ENCODE results near the gene SNX20.

DNA sequence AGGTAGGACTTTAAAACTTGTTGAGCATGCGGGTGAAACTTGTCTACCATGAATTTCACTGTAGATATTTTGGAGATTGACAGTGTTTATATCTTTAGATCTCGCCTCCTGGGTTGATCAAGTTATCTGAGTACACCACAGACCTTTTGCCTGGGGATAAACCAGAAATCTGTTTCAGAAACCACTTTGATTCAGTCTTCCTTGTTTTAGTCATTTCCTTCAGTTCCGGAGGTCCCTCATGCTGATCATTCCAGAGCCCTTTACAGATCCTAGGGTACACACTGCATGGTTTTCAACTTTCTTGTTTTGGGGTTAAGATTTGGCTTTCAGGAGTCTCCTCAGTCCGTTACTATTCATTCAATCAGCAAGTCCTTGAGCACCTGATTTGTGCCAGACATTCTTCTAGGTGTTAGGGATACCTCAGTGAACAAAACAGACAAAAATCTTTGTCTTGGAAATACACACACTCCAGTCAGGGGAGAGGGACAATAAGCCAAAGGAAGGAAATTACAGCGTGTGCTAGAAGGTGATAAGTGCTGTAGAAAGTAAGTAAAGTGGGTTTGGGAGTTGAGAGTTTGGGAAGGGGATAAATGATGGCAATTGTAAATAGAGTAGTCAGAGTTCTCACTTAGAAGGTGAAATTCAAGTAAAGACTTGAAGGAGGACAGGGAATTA is 24.5 kb upstream of the SNX20 start:
- no peak for TF ChIP-seq POLR2A (IDR thresholded peaks at IDR 0.05)
- TF ChIP-seq, protein P1, sequence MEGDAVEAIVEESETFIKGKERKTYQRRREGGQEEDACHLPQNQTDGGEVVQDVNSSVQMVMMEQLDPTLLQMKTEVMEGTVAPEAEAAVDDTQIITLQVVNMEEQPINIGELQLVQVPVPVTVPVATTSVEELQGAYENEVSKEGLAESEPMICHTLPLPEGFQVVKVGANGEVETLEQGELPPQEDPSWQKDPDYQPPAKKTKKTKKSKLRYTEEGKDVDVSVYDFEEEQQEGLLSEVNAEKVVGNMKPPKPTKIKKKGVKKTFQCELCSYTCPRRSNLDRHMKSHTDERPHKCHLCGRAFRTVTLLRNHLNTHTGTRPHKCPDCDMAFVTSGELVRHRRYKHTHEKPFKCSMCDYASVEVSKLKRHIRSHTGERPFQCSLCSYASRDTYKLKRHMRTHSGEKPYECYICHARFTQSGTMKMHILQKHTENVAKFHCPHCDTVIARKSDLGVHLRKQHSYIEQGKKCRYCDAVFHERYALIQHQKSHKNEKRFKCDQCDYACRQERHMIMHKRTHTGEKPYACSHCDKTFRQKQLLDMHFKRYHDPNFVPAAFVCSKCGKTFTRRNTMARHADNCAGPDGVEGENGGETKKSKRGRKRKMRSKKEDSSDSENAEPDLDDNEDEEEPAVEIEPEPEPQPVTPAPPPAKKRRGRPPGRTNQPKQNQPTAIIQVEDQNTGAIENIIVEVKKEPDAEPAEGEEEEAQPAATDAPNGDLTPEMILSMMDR (IDR thresholded peaks at IDR 0.05): no peak
- TF ChIP-seq POLR2AphosphoS5 (IDR thresholded peaks at IDR 0.05; ENCODE audit: insufficient read depth in 1 of 2, low read depth in 1 of 2): no peak
